B cell (primary cell): ENCODE measurements around the gene SYNDIG1L. TPM values are rescaled to one million over a fixed set of nuclear protein-coding genes. Genes with fewer than 3 reads are reported as not detected.

ENCODE experiments used
- ATAC-seq: fragments of 200-7000 bp; cut with Tn5 transposase; one replicate; pipeline ENCODE4 v1.10.0; 2021; ENCODE audit warnings: low read depth, mild to moderate bottlenecking, moderate number of reproducible peaks, moderate library complexity
- CTCF ChIA-PET: fragments of 350-600 bp; sonication (Branson Sonifier 250); formaldehyde crosslinking; loops from one replicate; lab custom pipeline; 2021; ENCODE audit warnings: antibody characterized with exemption, inconsistent platforms; lab: Charles Lee
- POLR2A ChIA-PET: fragments of 350-600 bp; sonication (Branson Sonifier 250); formaldehyde crosslinking; loops from one replicate; lab custom pipeline; 2021; ENCODE audit warnings: antibody characterized with exemption; lab: Charles Lee
- DNase-seq: peaks from one replicate; pipeline ENCODE4 v3.0.0; 2013
- H2AFZ ChIP-seq: 2 replicates; pipeline ENCODE4 v1.6.1; 2012; ENCODE audit warnings: mild to moderate bottlenecking, low read depth, low read length; ENCODE audit not compliant: insufficient read depth, poor library complexity, severe bottlenecking
- H3K27ac ChIP-seq, 2 donors: 1 replicate in 1 of 2; 2 replicates in 1 of 2; pipeline ENCODE4 v1.5.1; 2012 to 2013; ENCODE audit warnings: low read length in 2 of 2, mild to moderate bottlenecking in 2 of 2, moderate library complexity in 1 of 2
- H3K27me3 ChIP-seq, 4 experiments: fragments of 200-600 bp in 1 of 4; sonication (generic) in 1 of 4; replicated peaks in 1 of 4; 1 replicate in 2 of 4; 2 replicates in 2 of 4; pipeline versions ENCODE4 v1.6.1 to v1.7.0; 2013 to 2016; ENCODE audit warnings: low read length in 3 of 4, mild to moderate bottlenecking in 2 of 4, mixed read lengths in 1 of 4, moderate library complexity in 1 of 4; ENCODE audit not compliant: insufficient read depth in 4 of 4, control insufficient read depth in 3 of 4; ENCODE audit errors: control extremely low read depth in 1 of 4
- H3K36me3 ChIP-seq, 2 experiments: replicated peaks in 1 of 2; 1 replicate in 1 of 2; 2 replicates in 1 of 2; pipeline versions ENCODE4 v1.6.1 to v1.7.1; 2013; ENCODE audit warnings: low read length in 1 of 2; ENCODE audit not compliant: insufficient read depth in 2 of 2, control insufficient read depth in 1 of 2; ENCODE audit errors: control extremely low read depth in 1 of 2, extremely low read depth in 1 of 2
- H3K4me1 ChIP-seq, 2 donors: fragments of 200-600 bp in 1 of 2; sonication (generic) in 1 of 2; 1 replicate in 1 of 2; 2 replicates in 1 of 2; pipeline versions ENCODE4 v1.5.1 to v1.6.1; 2013 to 2017; ENCODE audit warnings: low read length in 2 of 2; ENCODE audit not compliant: control insufficient read depth in 2 of 2, insufficient read depth in 2 of 2
- H3K4me2 ChIP-seq: replicated peaks from 2 replicates; pipeline ENCODE3; 2012; ENCODE audit warnings: mild to moderate bottlenecking, low read depth, low read length; ENCODE audit not compliant: poor library complexity, severe bottlenecking
- H3K4me3 ChIP-seq, 5 experiments: fragments of 200-600 bp in 1 of 5; sonication (generic) in 1 of 5; 1 replicate in 3 of 5; 2 replicates in 2 of 5; pipeline versions ENCODE4 v1.5.1 to v1.7.0; 2011 to 2016; ENCODE audit warnings: low read length in 4 of 5, mild to moderate bottlenecking in 4 of 5, low read depth in 2 of 5, control low read depth in 1 of 5, moderate library complexity in 1 of 5; ENCODE audit not compliant: insufficient read depth in 1 of 5; ENCODE audit errors: control extremely low read depth in 1 of 5, extremely low read depth in 1 of 5
- H3K79me2 ChIP-seq: fragments of 200-600 bp; sonication (generic); one replicate; pipeline ENCODE4 v1.6.0; 2016; ENCODE audit warnings: low read length; ENCODE audit not compliant: control insufficient read depth, insufficient read depth
- H3K9ac ChIP-seq: fragments of 200-600 bp; sonication (generic); 2 replicates; pipeline ENCODE4 v1.6.1; 2017; ENCODE audit warnings: mild to moderate bottlenecking, low read length, moderate library complexity
- H3K9me3 ChIP-seq, 3 donors: one replicate each; pipeline versions ENCODE4 v1.6.1 to v1.7.1; 2013; ENCODE audit warnings: low read length in 2 of 3; ENCODE audit not compliant: control insufficient read depth in 2 of 3, insufficient read depth in 1 of 3; ENCODE audit errors: control extremely low read depth in 1 of 3
- H4K20me1 ChIP-seq: 2 replicates; pipeline ENCODE4 v1.6.0; 2012; ENCODE audit warnings: mild to moderate bottlenecking, low read length; ENCODE audit not compliant: insufficient read depth, control insufficient read depth, poor library complexity, severe bottlenecking
- H3K27ac Mint-ChIP-seq: one replicate; pipeline ENCODE4 v1.8.0; 2021; ENCODE audit warnings: mixed read lengths
- H3K27me3 Mint-ChIP-seq: one replicate; pipeline ENCODE4 v1.8.0; 2021; ENCODE audit warnings: mixed read lengths
- H3K4me1 Mint-ChIP-seq: one replicate; pipeline ENCODE4 v1.8.0; 2021; ENCODE audit warnings: mixed read lengths
- H3K4me3 Mint-ChIP-seq: one replicate; pipeline ENCODE4 v1.8.0; 2021; ENCODE audit warnings: mixed read lengths
- H3K9me3 Mint-ChIP-seq: one replicate; pipeline ENCODE4 v1.8.0; 2022; ENCODE audit warnings: mixed read lengths; ENCODE audit not compliant: insufficient read depth
- EZH2 ChIP-seq: IDR thresholded peaks from 2 replicates; pipeline ENCODE4 v1.6.1; 2012; ENCODE audit warnings: borderline replicate concordance, low read depth, mild to moderate bottlenecking, moderate library complexity, low read length; ENCODE audit not compliant: insufficient read depth, poor library complexity, severe bottlenecking
- WGBS: methylation state at CpG from one replicate; pipeline ENCODE4 v1.1.5; 2013; ENCODE audit warnings: missing lambda C conversion rate; ENCODE audit not compliant: insufficient coverage; 5-methylcytosine and 5-hydroxymethylcytosine counted together
- intact Hi-C: fragments of 100-400 bp; cut with micrococcal nuclease; formaldehyde crosslinking; loops from one replicate; pipeline ENCODE4 v1.10.0; 2022
- polyA plus RNA-seq: library from polyadenylated mRNA; depleted of rRNA; stranded (reverse); fragments of >200 nt; gene quantifications from 2 replicates; pipeline ENCODE4 v1.2.3, GENCODE V29; 2012
- total RNA-seq, 2 donors: library from RNA; stranded (reverse); fragments of 120-200 nt in 1 of 2; gene quantifications; 1 replicate in 1 of 2; 2 replicates in 1 of 2; pipeline versions ENCODE4 v1.2.3 to v1.2.4, GENCODE V29; 2013 to 2022
- TF ChIP-seq, protein P1 (sequence below): fragments of 200-600 bp; IDR thresholded peaks from one replicate; pipeline ENCODE4 v1.8.0; 2022; ENCODE audit warnings: antibody characterized with exemption, mild to moderate bottlenecking

The SYNDIG1L gene
- total and polyA plus RNA-seq, 2 donors (not counting 1 experiment from before 2014, with no cell fraction given), result 0.16 TPM; not detected in 1

DNA sequence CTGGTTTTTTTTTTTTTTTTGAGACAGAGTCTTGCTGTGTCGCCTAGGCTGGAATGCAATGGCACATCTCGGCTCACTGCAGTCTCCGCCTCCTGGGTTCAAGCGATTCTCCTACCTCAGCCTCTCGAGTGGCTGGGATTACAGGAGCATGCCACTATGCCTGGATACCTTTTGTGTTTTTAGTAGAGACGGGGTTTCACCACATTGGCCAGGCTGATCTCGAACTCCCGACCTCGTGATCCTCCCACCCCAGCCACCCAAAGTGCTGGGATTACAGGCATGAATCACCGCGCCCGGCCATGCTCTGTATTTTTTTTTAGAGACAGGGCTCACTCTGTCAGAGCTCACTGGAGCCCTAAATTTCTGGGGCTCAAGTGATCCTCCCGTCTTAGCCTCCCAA lies 45.2 kb downstream of the SYNDIG1L start:
- Histone ChIP-seq H3K36me3 (no peaks in the 10 kb centered on the region), H3K9me3 (no peaks in the 10 kb centered on the region), H3K9ac (no peak overlapping the region), H3K4me2 (no peak overlapping the region), H3K27ac (no peak overlapping the region), H3K79me2 (no peaks in the 10 kb centered on the region), H3K4me1 (no peaks in the 10 kb centered on the region), H3K27me3 (no peaks in the 10 kb centered on the region), H2AFZ (no peak overlapping the region), H4K20me1 (no peaks in the 10 kb centered on the region), H3K4me3 (no peak overlapping the region)
- Mint-ChIP-seq H3K9me3 (no peaks in the 10 kb centered on the region), H3K4me3 (no peak overlapping the region), H3K27me3 (peaks cover 6% of the 10 kb centered on the region), H3K4me1 (no peaks in the 10 kb centered on the region), H3K27ac (no peak overlapping the region)
- ATAC-seq, result no peak
- intact Hi-C loops, result no loop called here
- ChIA-PET CTCF (no interaction called here), POLR2A (no interaction called here)
- WGBS, result 96% methylated on average over 6 of the region's 13 CpGs
- TF ChIP-seq, protein P1, sequence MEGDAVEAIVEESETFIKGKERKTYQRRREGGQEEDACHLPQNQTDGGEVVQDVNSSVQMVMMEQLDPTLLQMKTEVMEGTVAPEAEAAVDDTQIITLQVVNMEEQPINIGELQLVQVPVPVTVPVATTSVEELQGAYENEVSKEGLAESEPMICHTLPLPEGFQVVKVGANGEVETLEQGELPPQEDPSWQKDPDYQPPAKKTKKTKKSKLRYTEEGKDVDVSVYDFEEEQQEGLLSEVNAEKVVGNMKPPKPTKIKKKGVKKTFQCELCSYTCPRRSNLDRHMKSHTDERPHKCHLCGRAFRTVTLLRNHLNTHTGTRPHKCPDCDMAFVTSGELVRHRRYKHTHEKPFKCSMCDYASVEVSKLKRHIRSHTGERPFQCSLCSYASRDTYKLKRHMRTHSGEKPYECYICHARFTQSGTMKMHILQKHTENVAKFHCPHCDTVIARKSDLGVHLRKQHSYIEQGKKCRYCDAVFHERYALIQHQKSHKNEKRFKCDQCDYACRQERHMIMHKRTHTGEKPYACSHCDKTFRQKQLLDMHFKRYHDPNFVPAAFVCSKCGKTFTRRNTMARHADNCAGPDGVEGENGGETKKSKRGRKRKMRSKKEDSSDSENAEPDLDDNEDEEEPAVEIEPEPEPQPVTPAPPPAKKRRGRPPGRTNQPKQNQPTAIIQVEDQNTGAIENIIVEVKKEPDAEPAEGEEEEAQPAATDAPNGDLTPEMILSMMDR, result no peak
- TF ChIP-seq EZH2, result no peak
- DNase-seq, result no peak

DNA sequence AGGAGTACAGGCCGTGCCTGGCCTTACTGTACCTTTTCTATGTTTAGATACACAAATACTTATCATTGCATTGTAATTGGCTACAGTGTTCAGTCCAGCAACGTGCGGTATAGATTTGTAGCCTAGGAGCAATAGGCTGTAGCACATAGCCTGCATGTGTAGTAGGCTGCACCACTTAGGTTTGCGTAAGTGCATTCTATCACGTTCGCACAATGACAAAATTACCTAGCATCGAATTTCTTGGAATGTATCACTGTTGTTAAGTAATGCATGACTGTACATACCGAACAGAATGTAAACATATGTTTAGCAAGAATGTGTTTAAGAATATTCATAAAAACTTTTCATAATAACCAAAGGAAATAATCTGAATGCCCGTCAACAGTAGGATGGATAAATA lies 45.8 kb downstream of the SYNDIG1L start:
- no peaks in the 10 kb centered on the region for H3K9me3 ChIP-seq
- H3K27me3 ChIP-seq, result no peaks in the 10 kb centered on the region
- no peak for TF ChIP-seq EZH2
- TF ChIP-seq, protein P1, result no peak
- no peak for DNase-seq
- Mint-ChIP-seq H3K27ac (no peak overlapping the region), H3K4me3 (no peak overlapping the region), H3K4me1 (no peaks in the 10 kb centered on the region), H3K27me3 (peaks cover 6% of the 10 kb centered on the region), H3K9me3 (no peaks in the 10 kb centered on the region)
- ChIA-PET POLR2A (interaction anchor here (0.7 kb wide), 1 partner anchor 105 kb away, joined by 4 read pairs; no protein-coding TSS in a partner anchor), CTCF (no interaction called here)
- H2AFZ ChIP-seq, result no peak overlapping the region
- no peak overlapping the region for H3K9ac ChIP-seq
- no peak overlapping the region for H3K4me3 ChIP-seq
- no peak overlapping the region for H3K27ac ChIP-seq
- no peak overlapping the region for H3K4me2 ChIP-seq
- H3K79me2 ChIP-seq, result no peaks in the 10 kb centered on the region
- intact Hi-C loops, result no loop called here
- H4K20me1 ChIP-seq, result no peaks in the 10 kb centered on the region
- no peak for ATAC-seq
- WGBS, result 97% methylated on average over 5 of the region's 9 CpGs
- no peaks in the 10 kb centered on the region for H3K4me1 ChIP-seq
- no peaks in the 10 kb centered on the region for H3K36me3 ChIP-seq
